Cerebellar nuclear complex (tissue), 1 donor: ENCODE results near the gene CALD1.
A peak's percentile ranks its signal among the peaks of the same experiment; 100 is the strongest.

ENCODE experiments used
- DNase-seq, 2 experiments: peaks; one replicate each; lab custom pipeline; 2025; lab: John Stamatoyannopoulos, UW

CALD1 gene

GRCh38 chr7:134761266-134761665 is 18.2 kb upstream of the CALD1 start:
- no peak for DNase-seq

- DNase-seq: no peak
Measured at GRCh38 chr7:134763960-134764359, 15.5 kb upstream of the CALD1 start.

- DNase-seq: no peak
Measured at GRCh38 chr7:134764365-134764764, 15.1 kb upstream of the CALD1 start.

GRCh38 chr7:134766779-134767519 is 12.5 kb upstream of the CALD1 start:
- DNase-seq: no peak

GRCh38 chr7:134767520-134768168 is 11.8 kb upstream of the CALD1 start:
- no peak for DNase-seq

GRCh38 chr7:134768243-134768642 is 11.2 kb upstream of the CALD1 start:
- no peak for DNase-seq

GRCh38 chr7:134770676-134771075 is 8.8 kb upstream of the CALD1 start:
- no peak for DNase-seq

GRCh38 chr7:134771111-134771510 is 8.3 kb upstream of the CALD1 start:
- no peak for DNase-seq

GRCh38 chr7:134771889-134772288 is 7.5 kb upstream of the CALD1 start:
- DNase-seq: no peak

GRCh38 chr7:134772401-134772800 is 7.0 kb upstream of the CALD1 start:
- DNase-seq: no peak

GRCh38 chr7:134773164-134773563 is 6.3 kb upstream of the CALD1 start:
- no peak for DNase-seq

GRCh38 chr7:134774119-134774518 is 5.3 kb upstream of the CALD1 start:
- no peak for DNase-seq

- no peak for DNase-seq
Measured at GRCh38 chr7:134777470-134777869, 2.0 kb upstream of the CALD1 start.

- no peak for DNase-seq
Measured at GRCh38 chr7:134777908-134778580, 1.4 kb upstream of the CALD1 start.

GRCh38 chr7:134779741-134780065 is 269 bp downstream of the CALD1 start:
- DNase-seq: peak in 1 of 2 experiments; percentile 49

GRCh38 chr7:134780166-134780828 is 863 bp downstream of the CALD1 start:
- DNase-seq: peak in 1 of 2 experiments; percentile 39

GRCh38 chr7:134781171-134781570 is 1.7 kb downstream of the CALD1 start:
- no peak for DNase-seq

GRCh38 chr7:134782121-134782623 is 2.7 kb downstream of the CALD1 start:
- DNase-seq: no peak

GRCh38 chr7:134783294-134784069 is 4.0 kb downstream of the CALD1 start:
- no peak for DNase-seq

GRCh38 chr7:134784251-134785049 is 5.0 kb downstream of the CALD1 start:
- DNase-seq: no peak

- no peak for DNase-seq
Measured at GRCh38 chr7:134785842-134786241, 6.4 kb downstream of the CALD1 start.
